GM18951 (cell line): ENCODE results near the gene TSC22D3.

Experiments used
- POLR2A ChIP-seq: IDR thresholded peaks from 4 replicates; pipeline ENCODE4 v1.6.1; 2011; ENCODE audit warnings: mild to moderate bottlenecking; ENCODE audit not compliant: insufficient read length, insufficient read depth; ENCODE audit errors: extremely low read depth
- in situ Hi-C: fragments of 300-500 bp; cut with MboI; formaldehyde crosslinking; loops from one replicate; pipeline ENCODE4 v1.12.0; 2022; ENCODE audit warnings: low sequenced_read_pairs, mixed read lengths, inconsistent platforms; ENCODE audit not compliant: unreplicated experiment

TSC22D3 gene

GRCh38 chrX:107730991-107731766 lies 44.4 kb downstream of the TSC22D3 start:
- TF ChIP-seq POLR2A, result no peak
- in situ Hi-C loops, result no loop called here

DNA sequence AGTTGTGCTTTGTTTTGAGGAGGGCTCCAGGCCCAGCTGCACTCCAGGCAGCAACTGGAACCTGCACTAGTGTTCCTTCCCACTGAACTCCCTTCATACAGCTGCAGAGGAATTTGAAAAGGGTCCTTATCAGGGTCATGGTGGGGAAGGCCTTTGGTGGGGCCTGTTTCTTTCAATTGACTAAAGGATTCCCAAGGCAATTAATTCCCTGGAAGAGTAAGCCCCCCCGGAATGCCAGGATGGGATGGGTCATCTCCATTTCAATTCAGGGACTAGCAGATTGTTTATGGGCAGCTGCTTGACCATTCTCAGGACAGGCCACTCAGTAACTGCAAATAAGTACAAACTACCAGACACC lies 45.3 kb downstream of the TSC22D3 start:
- in situ Hi-C loops, result no loop called here
- TF ChIP-seq POLR2A, result no peak

- in situ Hi-C loops, result loop anchor here (10.0 kb wide), 1 partner anchor 55 kb away; no protein-coding TSS in a partner anchor
- TF ChIP-seq POLR2A, result no peak
These were observed 45.9 kb downstream of the TSC22D3 start for GRCh38 chrX:107729558-107730297.

DNA sequence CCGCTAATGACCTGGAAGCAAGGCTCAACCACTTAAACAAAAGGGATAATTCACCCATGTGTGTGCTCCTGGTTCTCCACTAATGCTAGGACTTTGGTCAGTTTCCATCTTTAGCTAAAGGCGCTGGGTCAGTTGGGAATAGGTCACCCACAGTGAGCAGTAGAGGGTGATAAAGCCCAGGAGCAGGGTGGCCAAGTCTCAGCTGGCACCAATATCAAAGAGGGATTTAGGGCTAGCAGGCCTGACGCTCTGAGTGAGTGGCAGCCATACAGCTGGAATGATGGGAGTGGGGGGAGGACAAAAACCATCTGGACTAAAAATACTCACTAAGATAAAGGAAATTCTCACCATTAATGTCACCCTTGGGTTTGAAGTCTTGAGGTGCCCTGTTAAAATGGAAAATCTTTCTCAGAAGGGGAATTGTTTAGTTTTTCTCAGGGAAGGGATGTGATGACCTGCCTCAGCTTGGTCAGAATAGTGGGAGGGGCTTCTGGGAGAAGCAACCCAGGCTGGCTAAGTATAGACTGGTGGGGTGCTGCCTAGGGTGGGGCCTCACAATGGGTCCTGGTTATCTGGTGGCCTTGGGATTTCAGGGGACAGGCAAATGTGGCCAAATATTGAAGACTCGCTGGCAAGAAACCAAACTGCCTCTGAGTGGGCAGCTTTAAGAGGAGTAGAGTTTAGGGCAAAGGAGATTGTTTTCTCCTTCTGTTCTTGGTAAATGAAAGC lies 47.1 kb downstream of the TSC22D3 start:
- no peak for TF ChIP-seq POLR2A
- in situ Hi-C loops, result loop anchor here (10.0 kb wide), 1 partner anchor 54 kb away; no protein-coding TSS in a partner anchor

- in situ Hi-C loops, result loop anchor here (10.0 kb wide), 1 partner anchor 52 kb away; no protein-coding TSS in a partner anchor
- no peak for TF ChIP-seq POLR2A
These were observed 48.6 kb downstream of the TSC22D3 start for GRCh38 chrX:107726816-107727534.

GRCh38 chrX:107725761-107726555 lies 49.6 kb downstream of the TSC22D3 start:
- no peak for TF ChIP-seq POLR2A
- in situ Hi-C loops, result loop anchor here (10.0 kb wide), 1 partner anchor 51 kb away; no protein-coding TSS in a partner anchor

DNA sequence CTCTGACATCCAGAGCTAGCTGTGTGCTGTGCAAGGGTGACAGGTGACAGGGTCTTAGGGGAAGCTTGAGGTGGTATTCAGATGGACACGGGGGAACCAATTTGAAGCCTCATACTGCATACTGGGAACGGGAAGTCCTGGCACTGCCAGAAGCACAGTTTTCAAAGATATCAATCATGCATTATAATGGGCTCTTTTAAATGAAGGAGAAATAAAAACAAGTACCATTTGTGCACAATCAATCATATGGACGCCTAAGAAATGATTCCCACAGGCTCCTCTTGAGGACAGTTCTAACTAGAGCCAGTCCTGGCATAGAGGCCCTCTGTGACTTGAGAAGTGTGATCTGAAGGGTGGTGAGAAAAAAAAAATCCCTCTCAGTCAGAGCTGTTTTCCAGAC lies 50.9 kb downstream of the TSC22D3 start:
- in situ Hi-C loops, result loop anchor here (10.0 kb wide), 1 partner anchor 50 kb away; no protein-coding TSS in a partner anchor
- no peak for TF ChIP-seq POLR2A

DNA sequence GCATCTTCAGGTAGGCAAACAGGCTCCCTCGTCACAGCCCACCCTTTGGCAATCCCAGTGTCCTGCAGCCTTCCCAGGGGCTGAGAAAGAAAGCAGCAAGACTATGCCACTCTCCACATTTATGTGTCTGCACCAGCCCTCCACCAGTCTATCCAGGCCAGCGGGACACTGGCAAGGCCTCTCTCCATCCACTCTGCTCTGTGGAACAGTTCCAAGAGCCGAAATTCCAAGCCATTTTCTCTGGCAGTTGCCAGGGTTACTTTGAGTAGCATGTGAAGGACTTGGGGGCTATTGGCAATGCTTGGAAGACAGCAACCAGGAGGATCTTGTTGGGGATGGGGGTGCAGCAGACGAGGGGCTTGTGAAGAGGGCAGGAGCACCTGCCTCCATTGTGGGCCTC lies 52.1 kb downstream of the TSC22D3 start:
- TF ChIP-seq POLR2A, result no peak
- in situ Hi-C loops, result loop anchor here (10.0 kb wide), 1 partner anchor 49 kb away; no protein-coding TSS in a partner anchor

DNA sequence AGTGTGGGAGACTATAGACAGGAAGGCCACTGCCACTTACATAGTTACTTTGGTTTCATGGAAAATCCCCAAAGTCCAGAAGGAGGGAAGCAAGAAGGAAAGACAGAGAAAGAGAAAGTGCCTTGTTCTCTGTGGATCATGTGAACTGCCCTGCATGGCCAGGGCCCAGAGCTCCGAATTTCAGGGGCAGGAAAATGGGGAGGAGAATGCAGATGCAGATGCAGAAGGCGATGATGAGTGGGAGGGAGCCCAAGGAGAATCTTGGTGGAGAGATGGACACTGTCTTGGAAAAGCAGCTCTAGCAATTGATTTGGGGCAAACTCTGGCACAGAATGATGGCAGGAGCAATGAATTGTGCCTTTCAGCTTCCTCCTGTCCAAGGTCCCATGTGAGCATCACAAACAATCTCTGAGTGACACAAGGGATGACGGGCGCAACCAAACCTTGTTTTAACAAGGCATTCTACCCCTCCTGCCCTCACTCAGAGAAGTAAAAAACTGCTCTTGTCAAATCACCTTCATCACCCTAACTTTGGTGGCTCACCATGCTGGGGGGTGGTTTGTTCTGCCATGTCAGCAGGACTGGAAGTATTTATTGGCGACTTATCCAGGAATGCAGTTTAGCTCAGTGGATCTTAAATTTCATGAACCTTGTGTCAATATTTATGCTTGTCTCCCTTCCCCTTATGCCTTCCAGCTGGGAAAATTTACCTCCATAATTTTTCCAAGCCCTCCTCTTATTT lies 53.5 kb downstream of the TSC22D3 start:
- in situ Hi-C loops, result loop anchor here (10.0 kb wide), 1 partner anchor 47 kb away; no protein-coding TSS in a partner anchor
- TF ChIP-seq POLR2A, result no peak

- TF ChIP-seq POLR2A, result no peak
- in situ Hi-C loops, result loop anchor here (10.0 kb wide), 1 partner anchor 47 kb away; no protein-coding TSS in a partner anchor
These were observed 54.3 kb downstream of the TSC22D3 start for GRCh38 chrX:107721318-107721717.

DNA sequence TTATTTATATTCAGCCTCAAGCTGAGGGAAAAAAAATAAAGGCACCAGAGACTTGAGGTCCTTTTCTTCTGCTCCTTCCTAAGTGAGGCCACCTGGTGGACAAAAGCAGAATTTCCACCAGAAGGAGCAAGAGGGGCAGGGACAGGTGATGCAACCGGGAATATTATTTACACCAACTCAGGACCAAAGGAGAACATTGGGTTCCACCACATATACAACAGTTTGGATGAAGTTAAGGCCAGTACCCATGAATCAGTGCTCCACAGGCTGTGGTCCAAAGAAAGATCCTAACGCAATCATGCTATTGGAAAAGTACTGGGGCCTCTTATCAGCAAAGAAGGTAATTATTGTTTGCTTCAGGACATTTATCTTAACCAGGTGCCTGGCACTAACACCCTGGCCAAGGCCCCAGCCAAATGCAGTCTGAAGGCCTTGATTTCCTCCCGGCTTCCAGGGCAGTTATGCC lies 57.4 kb downstream of the TSC22D3 start:
- TF ChIP-seq POLR2A, result no peak
- in situ Hi-C loops, result no loop called here
